ENCODE measurements around the gene TSPAN9. TPM values are rescaled to one million over a fixed set of nuclear protein-coding genes. Genes with fewer than 3 reads are reported as not detected.

The TSPAN9 gene
- total RNA-seq, 1 experiment from 2014 or later: 13.2 TPM

GRCh38 chr12:3069714-3070113 is 7.5 kb upstream of the TSPAN9 start:
- CTCF ChIA-PET: no interaction called here
- no peak for DNase-seq (ENCODE audit: low read depth, low spot score)

More at GRCh38 chr12:3069714-3070113, 7.5 kb upstream of the TSPAN9 start:
- POLR2A ChIA-PET: no interaction called here
- Histone ChIP-seq H2AFZ (ENCODE audit: low read depth, low read length, poor library complexity, severe bottlenecking) (no peak overlapping the region), H3K79me2 (ENCODE audit: insufficient read depth, low read length) (no peaks in the 10 kb centered on the region), H3K36me3 (ENCODE audit: control insufficient read depth in 1 of 2, insufficient read depth in 2 of 2, low read length in 2 of 2) (no peaks in the 10 kb centered on the region), H3K27me3 (ENCODE audit: insufficient read depth, low read length) (no peaks in the 10 kb centered on the region; the same call in 1 of the 2 replicates), H3K9me3 (ENCODE audit: control insufficient read depth in 1 of 2, insufficient read depth in 1 of 2, low read depth in 1 of 2, low read length in 2 of 2) (no peaks in the 10 kb centered on the region), H3K9me2 (ENCODE audit: insufficient read depth) (no peaks in the 10 kb centered on the region), H3K9ac (ENCODE audit: low read length) (no peak overlapping the region), H3K4me1 (ENCODE audit: control insufficient read depth in 1 of 2, insufficient read depth in 2 of 2, low read length in 2 of 2) (peaks cover 10 to 19% of the 10 kb centered on the region in 2 experiments), H4K20me1 (ENCODE audit: insufficient read depth) (no peaks in the 10 kb centered on the region), H3K27ac (ENCODE audit: low read depth, low read length) (no peak overlapping the region), H3K4me2 (ENCODE audit: low read length) (no peak overlapping the region), H3K4me3 (replicated peaks in 1 of 2; ENCODE audit: low read depth in 1 of 2, low read length in 2 of 2) (no peak overlapping the region)
- BruUV-seq (replicated peaks): no TSS peak
- RAD21 ChIA-PET (ENCODE audit: low non-redundant PET in 1 of 2, low total read pairs in 2 of 2, uncharacterized antibody in 2 of 2, unreplicated experiment in 2 of 2): no interaction called here
- TF ChIP-seq CBX3 (IDR thresholded peaks at IDR 0.05; ENCODE audit: low read depth) (no peak), POLR2AphosphoS5 (IDR thresholded peaks at IDR 0.05; ENCODE audit: low read depth, low read length) (no peak), SP1 (IDR thresholded peaks at IDR 0.05; ENCODE audit: low read depth) (no peak), FOSL1 (IDR thresholded peaks at IDR 0.05; ENCODE audit: low read depth) (no peak), CTCF (IDR thresholded peaks at IDR 0.05 in 2 of 3, conservative IDR thresholded peaks at IDR 0.05 in 1 of 3; ENCODE audit: borderline replicate concordance in 1 of 3, insufficient read depth in 1 of 3, low read depth in 2 of 3, low read length in 2 of 3) (no peak), ATF3 (IDR thresholded peaks at IDR 0.05) (no peak), YY1 (IDR thresholded peaks at IDR 0.05; ENCODE audit: extremely low read depth, insufficient replicate concordance, low read depth, low read length) (no peak), EZH2 (IDR thresholded peaks at IDR 0.05) (no peak), EZH2phosphoT487 (IDR thresholded peaks at IDR 0.05; ENCODE audit: borderline replicate concordance) (no peak), CEBPB (IDR thresholded peaks at IDR 0.05; ENCODE audit: low read depth) (no peak), JUND (IDR thresholded peaks at IDR 0.05) (no peak), REST (IDR thresholded peaks at IDR 0.05; ENCODE audit: low read depth) (no peak), POLR2A (IDR thresholded peaks at IDR 0.05; ENCODE audit: borderline replicate concordance, extremely low read depth, insufficient read depth, insufficient read length) (no peak), TCF7L2 (IDR thresholded peaks at IDR 0.05; ENCODE audit: borderline replicate concordance, extremely low read depth, insufficient read depth, insufficient read length) (no peak), SIN3A (IDR thresholded peaks at IDR 0.05; ENCODE audit: low read depth) (no peak), EGR1 (IDR thresholded peaks at IDR 0.05; ENCODE audit: low read depth) (no peak), ELF1 (IDR thresholded peaks at IDR 0.05; ENCODE audit: borderline replicate concordance, low read depth) (no peak), MAX (IDR thresholded peaks at IDR 0.05) (no peak)
- ATAC-seq: no peak
- intact Hi-C loops (cut with micrococcal nuclease): loop anchor here (5.0 kb wide), 1 partner anchor 373 kb away; no protein-coding TSS in a partner anchor

All from HCT116 (cell line).